T-helper 1 cell treated with Interleukin-12 subunit alpha and Interleukin-12 subunit beta and Interleukin-4 antibody, amounts not matched to agents 30 ng/mL and 1 ng/mL, for 36 hours (primary cell): Measurements from ENCODE around the gene MS4A18. TPM values are rescaled to one million over a fixed set of nuclear protein-coding genes. Genes with fewer than 3 reads are reported as not detected.
"Not testable (repeated sequence)": the region's sequence is repeated elsewhere in the genome, so short reads cannot be mapped to it uniquely, and the experiment has no call there.

ENCODE experiments used
- intact Hi-C: fragments of 100-400 bp; cut with micrococcal nuclease; formaldehyde crosslinking; loops from one replicate; pipeline ENCODE4 v1.15.1; 2024
- total RNA-seq: library from RNA; stranded (reverse); gene quantifications from 2 replicates; pipeline ENCODE4 v1.2.3, GENCODE V29; 2022

Gene MS4A18
- not detected in 2 replicates for total RNA-seq

GRCh38 chr11:60724420-60724819 lies at the start of gene MS4A18:
Gene MS4A18, plus strand, starts transcription at chr11:60724720.
- intact Hi-C loops = no loop called here

GRCh38 chr11:60678231-60678630 lies 46.3 kb upstream of the MS4A18 start:
- intact Hi-C loops = not testable (repeated sequence)

GRCh38 chr11:60679879-60680278 lies 44.6 kb upstream of the MS4A18 start:
- intact Hi-C loops = no loop called here

GRCh38 chr11:60680455-60681119 lies 43.9 kb upstream of the MS4A18 start:
- intact Hi-C loops = no loop called here

GRCh38 chr11:60684541-60684848 lies 40.0 kb upstream of the MS4A18 start:
- intact Hi-C loops = not testable (repeated sequence)

- intact Hi-C loops = no loop called here
Measured at GRCh38 chr11:60691661-60692060, 32.9 kb upstream of the MS4A18 start.

- intact Hi-C loops = no loop called here
Measured at GRCh38 chr11:60699284-60699691, 25.2 kb upstream of the MS4A18 start, which contains the start of gene MS4A8. Gene MS4A8, plus strand, starts transcription at chr11:60699612. Its CDS starts 1,249 bp downstream, at chr11:60700861.

GRCh38 chr11:60699936-60700335 lies 24.6 kb upstream of the MS4A18 start:
- intact Hi-C loops = no loop called here

GRCh38 chr11:60700689-60701468 lies 23.6 kb upstream of the MS4A18 start:
- intact Hi-C loops = no loop called here

- intact Hi-C loops = no loop called here
Measured at GRCh38 chr11:60701469-60701818, 23.1 kb upstream of the MS4A18 start.

- intact Hi-C loops = no loop called here
Measured at GRCh38 chr11:60703374-60703773, 21.1 kb upstream of the MS4A18 start.

- intact Hi-C loops = no loop called here
Measured at GRCh38 chr11:60705895-60706294, 18.6 kb upstream of the MS4A18 start.

GRCh38 chr11:60706931-60707330 lies 17.6 kb upstream of the MS4A18 start:
- intact Hi-C loops = no loop called here

GRCh38 chr11:60710482-60710881 lies 14.0 kb upstream of the MS4A18 start:
- intact Hi-C loops = no loop called here

GRCh38 chr11:60711276-60711675 lies 13.2 kb upstream of the MS4A18 start:
- intact Hi-C loops = no loop called here

- intact Hi-C loops = not testable (repeated sequence)
Measured at GRCh38 chr11:60713423-60713822, 11.1 kb upstream of the MS4A18 start.

GRCh38 chr11:60717956-60718355 lies 6.6 kb upstream of the MS4A18 start:
- intact Hi-C loops = no loop called here

- intact Hi-C loops = no loop called here
Measured at GRCh38 chr11:60718524-60719316, 5.8 kb upstream of the MS4A18 start.

- intact Hi-C loops = no loop called here
Measured at GRCh38 chr11:60719391-60719790, 5.1 kb upstream of the MS4A18 start.

- intact Hi-C loops = no loop called here
Measured at GRCh38 chr11:60720460-60720859, 4.1 kb upstream of the MS4A18 start.

GRCh38 chr11:60725592-60725991 lies 1.1 kb downstream of the MS4A18 start:
- intact Hi-C loops = no loop called here

- intact Hi-C loops = no loop called here
Measured at GRCh38 chr11:60731586-60731985, 7.1 kb downstream of the MS4A18 start.
